NCI-H2081 (cell line): ENCODE data around the gene CD14.
"Not testable (repeated sequence)": the region's sequence is repeated elsewhere in the genome, so short reads cannot be mapped to it uniquely, and the experiment has no call there.

Source experiments
- DNase-seq, 2 experiments: peaks; one replicate each; lab custom pipeline; 2025; lab: John Stamatoyannopoulos, UW

Gene CD14

GRCh38 chr5:140633021-140633471 is at the start of gene CD14:
CD14 (minus strand) TSS chr5:140633175; CDS start chr5:140633071, 104 bp downstream.
- DNase-seq: no peak

GRCh38 chr5:140678993-140679392 is 46.0 kb upstream of the CD14 start:
- DNase-seq: no peak

GRCh38 chr5:140677947-140678346 is 45.0 kb upstream of the CD14 start:
- DNase-seq: no peak

DNA sequence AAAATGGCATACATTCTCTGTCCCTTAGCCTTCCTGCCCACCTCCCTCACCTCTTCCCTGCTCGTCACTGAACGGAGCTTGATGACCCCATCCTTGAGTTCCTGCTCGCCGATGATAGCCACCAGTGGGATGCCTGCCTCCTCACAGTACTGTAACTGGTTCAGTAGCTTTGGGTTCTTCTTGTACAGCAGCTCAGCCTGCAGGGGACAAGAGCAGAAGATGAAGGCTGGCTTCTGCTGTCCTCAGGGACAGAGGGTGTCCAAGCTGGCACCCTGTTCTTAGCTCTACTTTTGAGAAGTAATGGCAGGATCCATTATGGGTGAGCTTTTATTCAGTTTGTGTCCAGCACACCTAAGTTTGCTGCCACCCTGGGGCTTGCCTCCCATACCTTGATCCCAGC is 41.7 kb upstream of the CD14 start:
- DNase-seq: no peak

- DNase-seq: no peak
These were observed 41.2 kb upstream of the CD14 start for GRCh38 chr5:140674211-140674610.

GRCh38 chr5:140673187-140673976 is 40.4 kb upstream of the CD14 start, which contains the start of gene DND1:
DND1 (minus strand) TSS chr5:140673576; CDS start chr5:140673542, 34 bp downstream.
- DNase-seq: no peak

- DNase-seq: no peak
These were observed 39.6 kb upstream of the CD14 start for GRCh38 chr5:140672455-140673186.

- DNase-seq: no peak
These were observed 38.6 kb upstream of the CD14 start for GRCh38 chr5:140671472-140672125.

DNA sequence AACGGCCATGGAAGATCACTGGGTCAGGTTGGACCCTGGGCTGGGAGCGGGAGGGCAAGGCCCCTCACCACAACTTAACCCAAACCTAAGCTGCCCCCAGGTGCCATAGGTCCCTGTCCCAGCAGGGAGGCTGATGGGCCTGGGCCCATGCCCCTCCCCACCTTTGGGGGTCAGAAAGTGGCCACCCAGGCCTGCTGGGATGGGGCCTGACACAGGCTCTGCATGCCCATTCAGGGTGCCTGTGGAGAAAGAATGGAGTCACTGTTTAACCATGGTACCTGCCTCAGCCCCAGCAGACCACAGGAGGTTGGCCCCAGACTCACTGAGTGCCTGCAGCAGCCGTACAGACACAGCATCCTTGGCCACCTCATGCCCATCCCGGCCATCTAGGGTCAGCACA is 38.1 kb upstream of the CD14 start:
- not testable (repeated sequence) for DNase-seq

GRCh38 chr5:140664359-140665119 is 31.6 kb upstream of the CD14 start, which contains the start of gene WDR55:
WDR55 (plus strand) TSS chr5:140664904; CDS start chr5:140664913, 9 bp downstream.
- peak; percentile 80 to 90 for DNase-seq

GRCh38 chr5:140664030-140664358 is 31.0 kb upstream of the CD14 start:
- DNase-seq: no peak

DNA sequence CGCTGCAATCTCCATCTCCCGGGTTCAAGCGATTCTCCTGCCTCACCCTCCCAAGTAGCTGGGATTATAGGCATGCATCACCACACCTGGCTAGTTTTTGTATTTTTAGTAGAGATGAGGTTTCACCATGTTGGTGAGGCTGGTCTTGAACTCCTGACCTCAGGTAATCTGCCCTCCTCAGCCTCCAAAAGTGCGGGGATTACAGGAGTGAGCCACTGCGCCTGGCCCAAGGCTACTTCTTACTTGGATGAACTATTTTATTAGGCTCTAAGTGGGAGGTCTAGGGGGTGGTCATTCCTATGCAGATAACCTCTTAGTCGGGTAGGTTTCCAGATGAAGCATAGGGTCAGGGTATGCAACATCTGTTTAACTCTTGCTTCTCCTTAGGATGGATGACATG is 27.4 kb upstream of the CD14 start:
- DNase-seq: not testable (repeated sequence)

DNA sequence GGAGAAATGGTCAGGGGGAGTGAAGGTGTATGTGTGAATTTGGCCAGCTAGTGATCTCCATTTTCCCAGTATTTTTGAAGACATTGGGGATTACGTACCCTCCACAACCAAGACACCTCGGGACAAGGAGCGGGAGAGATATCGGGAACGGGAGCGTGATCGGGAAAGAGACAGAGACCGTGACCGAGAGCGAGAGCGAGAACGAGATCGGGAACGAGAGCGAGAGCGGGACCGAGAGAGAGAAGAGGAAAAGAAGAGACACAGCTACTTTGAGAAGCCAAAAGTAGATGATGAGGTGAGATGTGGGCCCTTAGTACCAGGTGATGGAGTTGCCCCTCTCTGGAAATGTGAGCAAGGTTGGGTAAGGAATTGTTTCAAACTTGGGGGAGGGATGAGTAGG is 25.9 kb upstream of the CD14 start:
- DNase-seq: no peak

- DNase-seq: no peak
These were observed 14.1 kb upstream of the CD14 start for GRCh38 chr5:140647042-140647419.

- DNase-seq: no peak
These were observed 9.7 kb upstream of the CD14 start for GRCh38 chr5:140642718-140643117.

DNA sequence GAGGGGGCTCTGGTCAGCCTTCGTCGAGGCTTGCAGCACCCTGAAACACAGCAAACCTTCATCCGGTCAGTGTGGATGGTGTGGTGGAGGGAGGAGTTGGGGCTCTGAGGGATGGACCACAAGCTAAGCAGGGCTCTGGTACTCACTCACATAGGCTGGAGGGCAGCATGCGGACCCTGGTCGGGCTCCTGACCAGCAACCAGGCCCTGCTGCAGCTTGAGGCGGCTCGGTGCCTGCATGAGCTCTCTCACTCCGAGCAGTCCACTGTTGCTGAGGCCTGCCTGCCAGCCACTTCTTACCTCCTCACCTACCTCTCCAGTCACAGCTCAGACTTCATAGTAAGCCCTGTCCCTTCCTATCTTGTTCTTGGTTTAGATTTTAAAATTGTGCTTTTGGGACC is 8.7 kb upstream of the CD14 start:
- no peak for DNase-seq

DNA sequence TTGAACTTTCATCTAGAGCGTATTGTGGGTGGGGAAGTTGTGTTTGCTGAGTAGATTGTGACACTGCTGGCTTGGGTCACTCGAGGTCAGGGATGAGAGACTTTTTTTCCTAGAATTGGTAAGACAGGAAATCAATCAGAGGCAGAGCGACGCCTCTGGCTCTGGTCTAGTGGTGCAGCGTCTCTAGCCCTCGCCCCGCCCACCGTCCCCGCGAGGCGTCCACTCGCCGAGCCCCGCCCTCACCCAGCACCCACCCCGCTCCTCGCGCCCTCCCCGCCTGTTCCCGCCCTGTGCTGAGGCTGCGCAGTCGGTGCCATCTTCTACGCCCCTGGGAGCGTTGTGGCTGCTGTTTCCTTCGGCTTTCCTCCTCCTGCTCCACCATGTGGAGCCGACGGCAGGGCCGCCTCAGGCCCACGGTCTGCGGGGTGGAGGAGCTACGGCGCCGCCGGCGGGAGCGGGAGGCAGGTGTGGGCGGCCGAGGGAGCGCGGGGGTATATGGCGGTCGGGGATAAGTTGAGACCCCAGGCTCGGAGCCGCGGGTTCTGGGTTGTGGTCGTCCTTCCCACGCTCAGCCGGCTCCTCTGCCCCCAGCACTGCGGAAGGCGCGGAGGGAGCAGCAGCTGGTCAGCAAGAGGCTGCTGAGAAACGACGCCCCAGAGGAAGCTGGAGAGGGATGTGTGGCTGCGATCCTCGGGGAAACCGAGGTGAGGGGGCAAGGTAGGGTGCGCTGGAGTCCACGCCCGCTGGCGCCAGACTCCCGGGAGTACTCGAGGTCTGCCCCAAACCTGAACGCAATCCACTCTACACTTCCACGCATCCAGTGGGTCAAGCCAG is 6.4 kb upstream of the CD14 start, which contains the start of gene TMCO6:
Gene TMCO6, plus strand, starts transcription at position 304 of the 834 bp plus-strand sequence. Its CDS starts 77 bp downstream, at position 381.
- DNase-seq: peak; percentile 88 to 89

DNA sequence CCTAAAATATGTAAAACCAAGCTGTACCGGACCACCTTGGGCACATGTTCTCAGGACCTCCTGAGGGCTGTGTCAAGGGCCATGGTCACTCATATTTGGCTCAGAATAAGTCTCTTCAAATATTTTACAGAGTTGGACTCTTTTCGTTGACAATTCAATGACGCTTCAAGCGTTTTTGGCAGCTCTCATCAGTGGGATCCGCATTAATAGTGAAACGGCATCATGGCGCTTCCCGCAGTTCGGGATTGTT is 5.8 kb upstream of the CD14 start:
- DNase-seq: not testable (repeated sequence)

DNA sequence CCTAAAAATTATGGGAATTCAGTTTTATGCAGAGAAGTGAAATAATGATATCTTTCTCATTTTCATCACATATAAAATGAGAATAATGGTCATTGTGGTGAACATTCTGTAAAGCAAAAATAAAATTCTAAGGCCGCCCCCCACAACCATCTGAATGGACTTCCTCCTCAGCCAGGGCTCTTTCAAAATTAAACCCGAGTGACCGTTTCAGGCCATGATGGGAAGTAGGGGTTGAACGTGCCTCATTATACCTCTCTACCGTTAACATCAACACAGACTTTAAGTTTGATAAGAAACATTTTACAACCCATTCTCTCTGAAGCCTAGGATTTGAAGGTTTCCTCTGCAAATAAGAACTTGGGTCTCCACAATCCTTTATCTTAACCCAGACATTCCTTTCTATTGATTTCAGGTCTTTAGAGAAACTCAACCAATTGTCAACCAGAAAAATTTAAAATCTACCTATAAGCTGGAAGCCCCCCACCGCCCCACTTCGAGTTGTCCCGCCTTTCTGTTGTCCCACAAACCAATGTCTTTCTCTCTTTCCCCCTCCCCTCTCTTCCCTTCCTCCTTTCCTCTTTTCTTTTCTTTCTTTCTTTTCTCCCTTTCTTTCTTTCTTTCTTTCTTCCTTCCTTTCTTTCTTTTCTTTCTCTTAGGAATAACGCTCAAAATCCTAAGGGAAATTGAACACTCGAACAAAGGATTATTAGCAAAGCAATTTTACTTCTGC is 4.6 kb upstream of the CD14 start:
- DNase-seq: no peak
